Measurements from ENCODE around the gene SAPCD1. TPM values are rescaled to one million over a fixed set of nuclear protein-coding genes. Genes with fewer than 3 reads are reported as not detected.
"Not testable (repeated sequence)": the region's sequence is repeated elsewhere in the genome, so short reads cannot be mapped to it uniquely, and the experiment has no call there.

SAPCD1 gene
- total and polyA plus RNA-seq, 2 experiments from 2014 or later = 1.3 to 2.5 TPM

- peak; percentile 70 for DNase-seq
- Histone ChIP-seq H3F3A (ENCODE audit: insufficient read depth) (peaks cover 9% of the 10 kb centered on the region), H3K9me2 (ENCODE audit: insufficient read depth) (no peaks in the 10 kb centered on the region), H4K20me1 (ENCODE audit: insufficient read depth) (no peaks in the 10 kb centered on the region), H3K4me2 (ENCODE audit: unreplicated experiment) (no peak overlapping the region), H3K9ac (no peak overlapping the region), H2AFZ (no peak overlapping the region), H3K9me3 (ENCODE audit: low read depth) (no peaks in the 10 kb centered on the region), H3K27me3 (replicated peaks; ENCODE audit: insufficient read depth) (no peaks in the 10 kb centered on the region), H3K27ac (no peak overlapping the region), H3K36me3 (ENCODE audit: low read depth) (peaks cover 24% of the 10 kb centered on the region), H3K4me1 (ENCODE audit: insufficient read depth) (peaks cover 6% of the 10 kb centered on the region; the same call in 1 of the 2 replicates), H3K79me2 (ENCODE audit: insufficient read depth) (peaks cover 69% of the 10 kb centered on the region), H3K4me3 (no peak overlapping the region)
- TF ChIP-seq EZH2 (IDR thresholded peaks at IDR 0.05; ENCODE audit: insufficient read depth, poor library complexity, severe bottlenecking) = no peak
- no peak for TF ChIP-seq EZH2phosphoT487 (IDR thresholded peaks at IDR 0.05; ENCODE audit: insufficient read depth, low read depth)
- WGBS, 2 experiments (ENCODE audit: low coverage in 1 of 2, low lambda C conversion rate in 2 of 2, missing lambda C conversion rate in 2 of 2) = 63 to 72% methylated on average over 11 to 12 of the region's 12 CpGs
- in situ Hi-C loops (cut with MboI) = no loop called here
Observed at GRCh38 chr6:31791324-31792089, 29.1 kb downstream of the SAPCD1 start.

GRCh38 chr6:31792090-31792374, 29.6 kb downstream of the SAPCD1 start:
- TF ChIP-seq EZH2phosphoT487 (IDR thresholded peaks at IDR 0.05; ENCODE audit: insufficient read depth, low read depth) = no peak
- Histone ChIP-seq H3K9me3 (ENCODE audit: low read depth) (no peaks in the 10 kb centered on the region), H3K36me3 (ENCODE audit: low read depth) (peaks cover 24% of the 10 kb centered on the region), H3K9me2 (ENCODE audit: insufficient read depth) (no peaks in the 10 kb centered on the region), H3K27me3 (replicated peaks; ENCODE audit: insufficient read depth) (no peaks in the 10 kb centered on the region), H3K4me1 (ENCODE audit: insufficient read depth) (peaks cover 6% of the 10 kb centered on the region; the same call in 1 of the 2 replicates), H3K27ac (no peak overlapping the region), H2AFZ (no peak overlapping the region), H3F3A (ENCODE audit: insufficient read depth) (peaks cover 15% of the 10 kb centered on the region), H3K4me2 (ENCODE audit: unreplicated experiment) (no peak overlapping the region), H4K20me1 (ENCODE audit: insufficient read depth) (no peaks in the 10 kb centered on the region), H3K79me2 (ENCODE audit: insufficient read depth) (peaks cover 69% of the 10 kb centered on the region), H3K9ac (no peak overlapping the region), H3K4me3 (no peak overlapping the region)
- in situ Hi-C loops (cut with MboI) = no loop called here
- 93 to 95% methylated on average over 3 of the region's 3 CpGs for WGBS, 2 experiments (ENCODE audit: low coverage in 1 of 2, low lambda C conversion rate in 2 of 2, missing lambda C conversion rate in 2 of 2)
- no peak for DNase-seq

GRCh38 chr6:31792761-31793171, 30.3 kb downstream of the SAPCD1 start:
- H3K4me2 ChIP-seq (ENCODE audit: unreplicated experiment) = no peak overlapping the region

DNA sequence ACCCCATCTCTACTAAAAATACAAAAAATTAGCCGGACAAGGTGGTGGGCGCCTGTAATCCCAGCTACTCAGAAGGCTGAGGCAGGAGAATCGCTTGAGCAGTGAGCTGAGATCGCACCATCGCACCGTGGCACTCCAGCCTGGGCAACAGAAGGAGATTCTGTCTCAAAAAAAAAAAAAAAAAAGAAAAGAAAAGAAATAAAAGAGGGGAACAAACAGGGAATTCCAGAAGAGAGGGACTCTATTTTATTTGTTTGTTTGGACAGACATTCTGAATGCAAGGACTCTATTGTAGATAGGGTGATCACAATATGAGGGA, 31.4 kb downstream of the SAPCD1 start:
- H3K9me2 ChIP-seq (ENCODE audit: insufficient read depth); H3K27me3 ChIP-seq (replicated peaks; ENCODE audit: insufficient read depth); DNase-seq; H3K9me3 ChIP-seq (ENCODE audit: low read depth); H2AFZ ChIP-seq; H3K4me1 ChIP-seq (ENCODE audit: insufficient read depth); in situ Hi-C loops (cut with MboI); H4K20me1 ChIP-seq (ENCODE audit: insufficient read depth): not testable (repeated sequence)
- Histone ChIP-seq H3K36me3 (ENCODE audit: low read depth) (peaks cover 18% of the 10 kb centered on the region), H3K4me3 (peak overlapping the region; percentile 94), H3K4me2 (ENCODE audit: unreplicated experiment) (peak overlapping the region; percentile 89), H3K9ac (peak overlapping the region; percentile 93), H3F3A (ENCODE audit: insufficient read depth) (peaks cover 23% of the 10 kb centered on the region), H3K79me2 (ENCODE audit: insufficient read depth) (peaks cover 62% of the 10 kb centered on the region), H3K27ac (peak overlapping the region; percentile 85)
- WGBS, 2 experiments (ENCODE audit: low coverage in 1 of 2, low lambda C conversion rate in 2 of 2, missing lambda C conversion rate in 2 of 2) = 86 to 94% methylated on average over 6 of the region's 6 CpGs

More at GRCh38 chr6:31792761-31793171, 30.3 kb downstream of the SAPCD1 start:
- H3K4me1 ChIP-seq (ENCODE audit: insufficient read depth) = peaks cover 6% of the 10 kb centered on the region; the same call in 1 of the 2 replicates
- no peaks in the 10 kb centered on the region for H4K20me1 ChIP-seq (ENCODE audit: insufficient read depth)
- H2AFZ ChIP-seq = no peak overlapping the region
- in situ Hi-C loops (cut with MboI) = no loop called here
- H3K9me3 ChIP-seq (ENCODE audit: low read depth) = no peaks in the 10 kb centered on the region
- peaks cover 22% of the 10 kb centered on the region for H3F3A ChIP-seq (ENCODE audit: insufficient read depth)
- H3K27me3 ChIP-seq (replicated peaks; ENCODE audit: insufficient read depth) = no peaks in the 10 kb centered on the region
- H3K36me3 ChIP-seq (ENCODE audit: low read depth) = peaks cover 20% of the 10 kb centered on the region
- H3K9ac ChIP-seq = no peak overlapping the region
- H3K27ac ChIP-seq = no peak overlapping the region
- 86 to 91% methylated on average over 12 of the region's 12 CpGs for WGBS, 2 experiments (ENCODE audit: low coverage in 1 of 2, low lambda C conversion rate in 2 of 2, missing lambda C conversion rate in 2 of 2)
- peaks cover 63% of the 10 kb centered on the region for H3K79me2 ChIP-seq (ENCODE audit: insufficient read depth)
- TF ChIP-seq EZH2phosphoT487 (IDR thresholded peaks at IDR 0.05; ENCODE audit: insufficient read depth, low read depth) (no peak), EZH2 (IDR thresholded peaks at IDR 0.05; ENCODE audit: insufficient read depth, poor library complexity, severe bottlenecking) (no peak)
- no peaks in the 10 kb centered on the region for H3K9me2 ChIP-seq (ENCODE audit: insufficient read depth)
- DNase-seq = peak; percentile 36
- no peak overlapping the region for H3K4me3 ChIP-seq
